Left colon (tissue), 2 donors: ENCODE results near the gene IL10. TPM values are rescaled to one million over a fixed set of nuclear protein-coding genes. Genes with fewer than 3 reads are reported as not detected.

Experiments
- ATAC-seq: fragments of 200-7000 bp; cut with Tn5 transposase; one replicate; pipeline ENCODE4 v1.9.1; 2020; ENCODE audit warnings: mild to moderate bottlenecking, moderate library complexity
- DNase-seq, 2 donors: peaks; one replicate each; pipeline ENCODE4 v3.0.0-alpha.2; 2020
- intact Hi-C, 2 donors: fragments of 100-400 bp; cut with DNase I in 1 of 2; cut with micrococcal nuclease in 1 of 2; formaldehyde crosslinking; loops; one replicate each; pipeline versions ENCODE4 v1.11.2 to v1.14.0; 2022; cut with DNase I, micrococcal nuclease
- total RNA-seq, 2 donors: library from RNA; stranded (reverse); fragmentation: NEBNext Ultra II Directional; extraction: Animal tissue kit (Norgen Biotek cat#: 25700); gene quantifications; one replicate each; pipeline ENCODE4 v1.2.1, GENCODE V29; 2021
- donor health status: DM: no; HTN: no; CAD: no.
- donor health status: DM: yes; HTN: yes; CAD: no.

Gene IL10
- total RNA-seq, 2 donors from 2014 or later, result 1.1 to 1.5 TPM

GRCh38 chr1:206723462-206723804, 48.9 kb downstream of the IL10 start:
- DNase-seq (no peak), ATAC-seq (no peak)
- intact Hi-C loops, result loop anchor here in 1 of 2 donors (10.0 kb wide), 1 partner anchor 69 kb away; no protein-coding TSS in a partner anchor

- no peak for ATAC-seq
- intact Hi-C loops, result loop anchor here in 1 of 2 donors (10.0 kb wide), 1 partner anchor 68 kb away; no protein-coding TSS in a partner anchor
- no peak for DNase-seq
Measured at GRCh38 chr1:206722751-206723461, 49.4 kb downstream of the IL10 start.

DNA sequence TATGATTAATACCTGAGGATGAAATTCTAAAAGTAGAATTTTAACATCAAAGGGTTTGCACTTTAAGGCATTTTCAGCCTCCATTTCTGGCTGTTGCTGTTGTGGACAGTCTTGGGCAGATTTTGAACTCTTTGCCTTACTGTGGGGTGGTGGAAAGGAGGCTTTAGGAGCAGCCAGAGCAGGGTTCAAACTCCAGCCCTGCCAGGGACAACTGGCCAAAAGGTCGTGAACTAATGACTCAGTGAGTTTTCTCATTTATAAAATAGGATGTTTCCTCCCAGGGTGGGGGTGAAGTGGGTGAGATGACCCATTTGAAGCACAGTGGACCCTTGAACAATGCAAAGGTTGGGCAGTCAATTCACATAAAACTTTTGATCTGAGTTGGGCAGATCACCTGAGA, 50.8 kb downstream of the IL10 start:
- DNase-seq, result no peak
- intact Hi-C loops, result loop anchor here in 1 of 2 donors (10.0 kb wide), 1 partner anchor 67 kb away; no protein-coding TSS in a partner anchor
- no peak for ATAC-seq

GRCh38 chr1:206719169-206719839, 53.0 kb downstream of the IL10 start:
- ATAC-seq, result no peak
- DNase-seq, result no peak
- intact Hi-C loops, result no loop called here

GRCh38 chr1:206717674-206717989, 54.7 kb downstream of the IL10 start:
- DNase-seq (no peak), ATAC-seq (no peak)

More at GRCh38 chr1:206717674-206717989, 54.7 kb downstream of the IL10 start:
- intact Hi-C loops, result no loop called here

Other genes with a start within 250 kb of the IL10 start
- 10 to 100 TPM; 35.5 to 38.4 TPM for gene EIF2D, start 160.0 kb downstream of the IL10 start, total RNA-seq
- 1 to 10 TPM in 1 of 2 donors, under 1 TPM in 1; 0.58 to 1.2 TPM for gene DYRK3, start 137.0 kb downstream of the IL10 start, total RNA-seq
- 10 to 100 TPM; 62.5 to 80.8 TPM for gene MAPKAPK2, start 87.6 kb downstream of the IL10 start, total RNA-seq
- not detected for gene IL19, start 1.7 kb downstream of the IL10 start, total RNA-seq
- gene IL20, start 93.1 kb upstream of the IL10 start, total RNA-seq, result not detected
- not detected for gene IL24, start 124.9 kb upstream of the IL10 start, total RNA-seq
- gene FCMR, start 149.4 kb upstream of the IL10 start, total RNA-seq, result 1 to 10 TPM; 1.6 to 4.8 TPM
- over 10,000 TPM; 10,148 to 12,746 TPM for gene PIGR, start 174.0 kb upstream of the IL10 start, total RNA-seq
- gene FCAMR, start 198.0 kb upstream of the IL10 start, total RNA-seq, result 1 to 10 TPM in 1 of 2 donors, under 1 TPM in 1; 0.53 to 1.0 TPM